Bronchial smooth muscle cell (primary cell): ENCODE data around the gene KLC3. TPM values are rescaled to one million over a fixed set of nuclear protein-coding genes. Genes with fewer than 3 reads are reported as not detected.

ENCODE experiments used
- total RNA-seq: library from RNA; depleted of rRNA; stranded (reverse); fragments of >200 nt; gene quantifications from 2 replicates; pipeline ENCODE4 v1.2.1, GENCODE V29; 2014

KLC3 gene
- total RNA-seq, result 0.16 TPM in 1 of 2 replicates, not detected in the other

DNA sequence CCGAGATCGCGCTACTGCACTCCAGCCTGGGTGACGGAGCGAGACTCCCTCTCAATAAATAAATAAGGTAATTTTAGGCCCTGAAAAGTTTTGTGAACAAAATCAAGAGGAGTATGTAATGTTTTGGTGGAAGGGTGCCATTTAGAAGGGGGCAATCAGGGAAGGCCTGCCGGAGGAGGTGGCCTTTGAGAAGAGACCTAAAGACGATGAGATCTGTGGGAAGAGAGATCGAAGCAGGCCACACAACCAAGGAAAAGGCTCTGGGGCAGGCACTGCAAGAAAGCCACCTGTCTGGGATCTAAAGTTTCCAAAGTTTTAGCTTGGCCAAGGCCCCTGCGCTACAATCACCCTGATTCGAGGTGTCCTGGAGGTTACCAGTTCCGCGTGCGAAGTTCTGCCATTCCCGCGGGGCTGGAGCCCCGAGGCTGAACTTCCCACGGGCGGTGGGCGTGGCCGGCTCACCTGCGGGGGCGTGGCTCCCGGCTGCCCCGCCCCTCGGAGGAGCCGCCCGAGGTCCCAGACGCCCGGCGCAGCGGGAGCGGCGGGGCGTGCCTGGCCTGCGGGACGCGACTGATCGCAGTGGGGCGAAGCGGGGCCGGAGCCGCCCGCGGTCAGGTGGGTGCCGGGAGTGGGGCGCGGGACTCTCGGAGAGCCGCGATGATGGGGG lies at the start of gene KLC3:
Gene KLC3 (plus strand): TSS at position 519 of the 667 bp plus-strand sequence. CDS start 4,792 bp downstream, outside the sequence.

GRCh38 chr19:45322744-45323281 lies 17.7 kb upstream of the KLC3 start, which contains the start of gene CKM:
TSS of gene CKM (minus strand) at chr19:45322875. CDS start at chr19:45319713, 3,162 bp downstream.

GRCh38 chr19:45370410-45371204 lies 30.1 kb downstream of the KLC3 start, which contains the start of gene ERCC2:
TSS of gene ERCC2 (minus strand) at chr19:45370573. CDS start at chr19:45370540, 33 bp downstream.

Other genes with a start within 250 kb of the KLC3 start
- gene PPP1R37, start 247.6 kb upstream of the KLC3 start, total RNA-seq, result 25.0 and 32.2 TPM in 2 replicates
- 0.47 and 0.52 TPM in 2 replicates for gene NKPD1, start 179.8 kb upstream of the KLC3 start, total RNA-seq
- gene TRAPPC6A, start 162.5 kb upstream of the KLC3 start, total RNA-seq, result 11.0 and 13.4 TPM in 2 replicates
- 1.8 and 2.2 TPM in 2 replicates for gene BLOC1S3, start 162.0 kb upstream of the KLC3 start, total RNA-seq
- gene EXOC3L2, start 95.3 kb upstream of the KLC3 start, total RNA-seq, result 0.16 TPM in 1 of 2 replicates, not detected in the other
- 8.2 and 15.9 TPM in 2 replicates for gene MARK4, start 89.5 kb upstream of the KLC3 start, total RNA-seq
- gene CKM, start 17.9 kb upstream of the KLC3 start, total RNA-seq, result not detected in 2 replicates
- gene ERCC2, start 29.8 kb downstream of the KLC3 start, total RNA-seq, result 12.5 and 13.2 TPM in 2 replicates
- 0.60 and 1.3 TPM in 2 replicates for gene PPP1R13L, start 64.3 kb downstream of the KLC3 start, total RNA-seq
- gene POLR1G, start 65.9 kb downstream of the KLC3 start, total RNA-seq, result 1.5 and 2.0 TPM in 2 replicates
- gene ERCC1, start 83.2 kb downstream of the KLC3 start, total RNA-seq, result 45.9 and 58.8 TPM in 2 replicates
- 0.79 and 1.1 TPM in 2 replicates for gene FOSB, start 127.2 kb downstream of the KLC3 start, total RNA-seq
- 8.5 and 12.1 TPM in 2 replicates for gene RTN2, start 156.3 kb downstream of the KLC3 start, total RNA-seq
- gene PPM1N, start 157.7 kb downstream of the KLC3 start, total RNA-seq, result 5.5 and 7.5 TPM in 2 replicates
- 18.9 and 32.5 TPM in 2 replicates for gene VASP, start 166.7 kb downstream of the KLC3 start, total RNA-seq
- gene OPA3, start 244.1 kb downstream of the KLC3 start, total RNA-seq, result 2.7 and 3.5 TPM in 2 replicates